Measurements from ENCODE around the gene ARHGEF4. TPM values are rescaled to one million over a fixed set of nuclear protein-coding genes. Genes with fewer than 3 reads are reported as not detected.

Gene ARHGEF4
- total RNA-seq, 1 experiment from 2014 or later, result 21.8 TPM

DNA sequence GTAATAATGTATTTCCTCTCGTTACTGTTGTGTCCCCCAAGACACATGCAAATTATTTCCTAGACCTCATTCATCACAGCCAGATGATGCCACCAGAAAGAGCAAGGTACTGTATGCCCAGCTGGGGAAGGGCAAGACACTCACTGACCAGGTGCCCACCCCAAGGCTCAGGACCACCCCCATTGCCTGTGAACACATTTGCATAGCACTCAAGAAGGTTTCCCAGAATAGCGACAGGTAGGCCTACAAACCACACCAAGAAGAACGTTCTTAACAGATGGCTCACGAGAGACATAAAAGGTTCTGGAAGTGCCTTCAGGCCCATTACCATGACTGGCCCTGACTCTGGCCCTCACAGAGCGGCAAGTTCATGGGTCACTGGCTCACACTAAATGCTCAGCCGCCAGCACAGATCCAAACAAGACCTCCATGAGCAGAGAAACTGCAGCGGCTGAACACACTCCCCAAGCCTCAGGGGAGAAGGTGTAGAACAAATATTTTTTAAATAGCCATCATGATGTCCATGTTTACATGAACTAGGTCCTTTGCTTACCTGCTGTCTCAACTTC, 212.5 kb downstream of the ARHGEF4 start:
- Mint-ChIP-seq H3K27me3 (ENCODE audit: low read depth) (no peaks in the 10 kb centered on the region), H3K36me3 (peaks cover 62% of the 10 kb centered on the region), H3K27ac (peak overlapping the region; percentile 20; the same call in 1 of the 2 replicates), H3K9me3 (no peaks in the 10 kb centered on the region), H3K4me1 (peaks cover under 1% of the 10 kb centered on the region; the same call in 1 of the 2 replicates), H3K4me3 (no peak overlapping the region)
- ChIA-PET POLR2A (no interaction called here), CTCF (no interaction called here)
- ATAC-seq, result no peak
- no peak for TF ChIP-seq ZNF423 (CRISPR knock-in tag; IDR thresholded peaks at IDR 0.05)
- TF ChIP-seq E2F5 (CRISPR knock-in tag; IDR thresholded peaks at IDR 0.05), result no peak
- TF ChIP-seq ZNF512 (CRISPR knock-in tag; IDR thresholded peaks at IDR 0.05; ENCODE audit: borderline replicate concordance), result no peak
- no peak for TF ChIP-seq JAZF1 (CRISPR knock-in tag; IDR thresholded peaks at IDR 0.05)
- TF ChIP-seq, protein P1, sequence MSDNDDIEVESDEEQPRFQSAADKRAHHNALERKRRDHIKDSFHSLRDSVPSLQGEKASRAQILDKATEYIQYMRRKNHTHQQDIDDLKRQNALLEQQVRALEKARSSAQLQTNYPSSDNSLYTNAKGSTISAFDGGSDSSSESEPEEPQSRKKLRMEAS (CRISPR knock-in tag; IDR thresholded peaks at IDR 0.05), result no peak
- no peak for TF ChIP-seq SMAD3 (CRISPR knock-in tag; IDR thresholded peaks at IDR 0.05; ENCODE audit: borderline replicate concordance)
- no peak for TF ChIP-seq ELF4 (CRISPR knock-in tag; IDR thresholded peaks at IDR 0.05; ENCODE audit: low read depth)
- no peak for TF ChIP-seq MYBL2 (CRISPR knock-in tag; IDR thresholded peaks at IDR 0.05)
- TF ChIP-seq MXD4 (CRISPR knock-in tag; IDR thresholded peaks at IDR 0.05; ENCODE audit: borderline replicate concordance), result no peak
- DNase-seq (ENCODE audit: low spot score), result no peak

GRCh38 chr2:131050896-131051295, 214.2 kb downstream of the ARHGEF4 start:
- DNase-seq (ENCODE audit: low spot score) (no peak), ATAC-seq (no peak)
- Mint-ChIP-seq H3K4me1 (no peaks in the 10 kb centered on the region), H3K36me3 (peaks cover 77% of the 10 kb centered on the region), H3K27me3 (ENCODE audit: low read depth) (no peaks in the 10 kb centered on the region), H3K9me3 (no peaks in the 10 kb centered on the region), H3K27ac (no peak overlapping the region), H3K4me3 (no peak overlapping the region)
- no peak for TF ChIP-seq FOXP1 (CRISPR knock-in tag; IDR thresholded peaks at IDR 0.05; ENCODE audit: borderline replicate concordance)
- ChIA-PET CTCF (interaction anchor here (1.9 kb wide), 1 partner anchor 10 kb away, joined by 6 read pairs; no protein-coding TSS in a partner anchor), POLR2A (no interaction called here)

DNA sequence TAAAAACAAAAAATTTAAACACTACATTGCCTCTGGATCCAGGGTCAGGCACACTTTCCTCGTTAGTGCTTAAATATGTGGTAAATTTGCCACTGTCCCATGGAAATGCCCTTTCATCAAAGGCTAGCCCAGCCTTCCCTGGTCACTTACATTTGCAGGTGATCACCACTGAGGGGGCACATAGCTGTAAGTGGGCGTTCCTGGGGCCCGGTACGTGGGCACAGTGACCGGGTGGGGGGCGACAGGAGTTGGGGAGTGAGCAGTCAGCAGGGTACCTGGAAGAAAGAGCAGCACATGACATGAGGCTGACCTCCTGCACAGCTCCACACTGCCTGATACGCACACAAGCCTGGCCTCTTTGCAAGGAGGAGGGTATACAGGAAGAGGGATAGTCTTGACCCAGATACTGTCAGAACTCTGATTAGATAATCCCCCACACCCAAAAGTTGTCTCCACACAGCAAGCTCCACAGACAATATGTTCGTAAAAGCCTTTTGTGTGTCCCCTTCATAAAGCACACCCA, 216.1 kb downstream of the ARHGEF4 start:
- peaks cover 8% of the 10 kb centered on the region for H3K4me1 Mint-ChIP-seq
- CTCF ChIA-PET, result no interaction called here
- H3K4me3 Mint-ChIP-seq, result no peak overlapping the region
- no peak overlapping the region for H3K27ac Mint-ChIP-seq
- POLR2A ChIA-PET, result no interaction called here
- no peaks in the 10 kb centered on the region for H3K9me3 Mint-ChIP-seq
- no peak for DNase-seq (ENCODE audit: low spot score)
- TF ChIP-seq TEAD4 (CRISPR knock-in tag; IDR thresholded peaks at IDR 0.05) (no peak), FOXP4 (CRISPR knock-in tag; IDR thresholded peaks at IDR 0.05) (no peak), ZNF121 (CRISPR knock-in tag; IDR thresholded peaks at IDR 0.05) (no peak), ZNF671 (CRISPR knock-in tag; IDR thresholded peaks at IDR 0.05) (no peak), ZNF219 (CRISPR knock-in tag; IDR thresholded peaks at IDR 0.05; ENCODE audit: borderline replicate concordance) (no peak), STAT6 (CRISPR knock-in tag; conservative IDR thresholded peaks at IDR 0.05; ENCODE audit: low read depth) (no peak), ZNF423 (CRISPR knock-in tag; IDR thresholded peaks at IDR 0.05) (no peak), E2F4 (CRISPR knock-in tag; IDR thresholded peaks at IDR 0.05; ENCODE audit: borderline replicate concordance, low read depth) (no peak), SP1 (CRISPR knock-in tag; conservative IDR thresholded peaks at IDR 0.05) (no peak)
- ATAC-seq, result no peak
- H3K36me3 Mint-ChIP-seq, result peaks cover 83% of the 10 kb centered on the region
- H3K27me3 Mint-ChIP-seq (ENCODE audit: low read depth), result no peaks in the 10 kb centered on the region
